GM21423 (cell line): Measurements from ENCODE around the gene CYTH3.

Source experiments
- ATAC-seq: cut with Tn5 transposase; IDR thresholded peaks from one replicate; pipeline ENCODE4 v1.9.1; 2021; ENCODE audit warnings: mild to moderate bottlenecking, moderate library complexity; ENCODE audit not compliant: unreplicated experiment

Gene CYTH3

GRCh38 chr7:6258440-6259182 is 13.8 kb downstream of the CYTH3 start:
- ATAC-seq = no peak

GRCh38 chr7:6257675-6258074 is 14.7 kb downstream of the CYTH3 start:
- ATAC-seq = peak; percentile 33

GRCh38 chr7:6256677-6257535 is 15.5 kb downstream of the CYTH3 start:
- peak; percentile 65 for ATAC-seq

GRCh38 chr7:6256109-6256483 is 16.3 kb downstream of the CYTH3 start:
- ATAC-seq = no peak

- no peak for ATAC-seq
Measured at GRCh38 chr7:6254866-6255265, 17.6 kb downstream of the CYTH3 start.

- ATAC-seq = no peak
Measured at GRCh38 chr7:6252748-6253147, 19.7 kb downstream of the CYTH3 start.

GRCh38 chr7:6252341-6252746 is 20.1 kb downstream of the CYTH3 start:
- ATAC-seq = no peak

- no peak for ATAC-seq
Measured at GRCh38 chr7:6251653-6252052, 20.8 kb downstream of the CYTH3 start.

GRCh38 chr7:6250364-6250833 is 22.0 kb downstream of the CYTH3 start:
- peak; percentile 92 for ATAC-seq

GRCh38 chr7:6249043-6249442 is 23.4 kb downstream of the CYTH3 start:
- ATAC-seq = no peak

GRCh38 chr7:6248581-6248980 is 23.8 kb downstream of the CYTH3 start:
- ATAC-seq = no peak

GRCh38 chr7:6246251-6246917 is 26.0 kb downstream of the CYTH3 start:
- no peak for ATAC-seq

- no peak for ATAC-seq
Measured at GRCh38 chr7:6244021-6244420, 28.4 kb downstream of the CYTH3 start.

GRCh38 chr7:6243168-6243567 is 29.3 kb downstream of the CYTH3 start:
- ATAC-seq = no peak

GRCh38 chr7:6242561-6242960 is 29.9 kb downstream of the CYTH3 start:
- no peak for ATAC-seq

- ATAC-seq = no peak
Measured at GRCh38 chr7:6241607-6241973, 30.8 kb downstream of the CYTH3 start.

GRCh38 chr7:6238309-6238925 is 34.0 kb downstream of the CYTH3 start:
- ATAC-seq = no peak

GRCh38 chr7:6237730-6238129 is 34.7 kb downstream of the CYTH3 start:
- no peak for ATAC-seq

GRCh38 chr7:6237011-6237410 is 35.4 kb downstream of the CYTH3 start:
- no peak for ATAC-seq

- ATAC-seq = no peak
Measured at GRCh38 chr7:6235029-6235871, 37.2 kb downstream of the CYTH3 start.
